Activated effector memory CD4-positive, alpha-beta T cell treated with Interleukin-2 at 50 U/mL for 16 hours (primary cell): ENCODE results near the gene OBSL1.

Experiments used
- DNase-seq: peaks from one replicate; pipeline ENCODE4 v3.0.0-alpha.2; 2020

Gene OBSL1

GRCh38 chr2:219565130-219566080 lies 5.9 kb downstream of the OBSL1 start:
- DNase-seq = no peak

- no peak for DNase-seq
Measured at GRCh38 chr2:219563271-219563928, 7.9 kb downstream of the OBSL1 start.

- DNase-seq = no peak
Measured at GRCh38 chr2:219562049-219563020, 9.0 kb downstream of the OBSL1 start.

- DNase-seq = no peak
Measured at GRCh38 chr2:219561179-219562048, 9.9 kb downstream of the OBSL1 start.

- no peak for DNase-seq
Measured at GRCh38 chr2:219560893-219561178, 10.5 kb downstream of the OBSL1 start.

- DNase-seq = peak; percentile 9
Measured at GRCh38 chr2:219560037-219560892, 11.1 kb downstream of the OBSL1 start.

- DNase-seq = no peak
Measured at GRCh38 chr2:219559156-219559915, 12.0 kb downstream of the OBSL1 start.

- no peak for DNase-seq
Measured at GRCh38 chr2:219557791-219558785, 13.3 kb downstream of the OBSL1 start.

- no peak for DNase-seq
Measured at GRCh38 chr2:219557320-219557719, 14.0 kb downstream of the OBSL1 start.

GRCh38 chr2:219556413-219556812 lies 14.9 kb downstream of the OBSL1 start:
- DNase-seq = no peak

- no peak for DNase-seq
Measured at GRCh38 chr2:219555956-219556355, 15.4 kb downstream of the OBSL1 start.

- DNase-seq = no peak
Measured at GRCh38 chr2:219554350-219554749, 17.0 kb downstream of the OBSL1 start.

- no peak for DNase-seq
Measured at GRCh38 chr2:219553463-219553963, 17.8 kb downstream of the OBSL1 start.

- no peak for DNase-seq
Measured at GRCh38 chr2:219553168-219553417, 18.2 kb downstream of the OBSL1 start.

- DNase-seq = peak; percentile 65
Measured at GRCh38 chr2:219552382-219553167, 18.8 kb downstream of the OBSL1 start.

- DNase-seq = no peak
Measured at GRCh38 chr2:219551441-219552381, 19.6 kb downstream of the OBSL1 start.

- no peak for DNase-seq
Measured at GRCh38 chr2:219549619-219550018, 21.7 kb downstream of the OBSL1 start.
